Activated CD8-positive, alpha-beta memory T cell treated with anti-CD3 and anti-CD28 coated beads, Interleukin-2, amount 10 ng/mL, durations not matched to agents 7 days and 5 days (primary cell): ENCODE results near the gene PCYT1B. TPM values are rescaled to one million over a fixed set of nuclear protein-coding genes. Genes with fewer than 3 reads are reported as not detected.
"Not testable (repeated sequence)": the region's sequence is repeated elsewhere in the genome, so short reads cannot be mapped to it uniquely, and the experiment has no call there.

Source experiments
- ATAC-seq: fragments of 150-1000 bp; cut with Tn5 transposase; one replicate; pipeline ENCODE4 v1.10.0; 2021; ENCODE audit warnings: moderate library complexity
- CTCF ChIA-PET: fragments of 350-600 bp; sonication (Branson Sonifier 250); formaldehyde crosslinking; loops from one replicate; lab custom pipeline; 2021; ENCODE audit warnings: antibody characterized with exemption; lab: Charles Lee
- DNase-seq: peaks from one replicate; pipeline ENCODE4 v3.0.0-alpha.2; 2020
- H3K27ac Mint-ChIP-seq: one replicate; pipeline ENCODE4 v1.8.0; 2021; ENCODE audit warnings: mild to moderate bottlenecking, mixed read lengths
- H3K27me3 Mint-ChIP-seq: one replicate; pipeline ENCODE4 v1.8.0; 2021; ENCODE audit warnings: mixed read lengths
- H3K36me3 Mint-ChIP-seq: one replicate; pipeline ENCODE4 v1.8.0; 2021; ENCODE audit warnings: mild to moderate bottlenecking, mixed read lengths
- H3K4me1 Mint-ChIP-seq: one replicate; pipeline ENCODE4 v1.8.0; 2021; ENCODE audit warnings: mixed read lengths
- H3K4me3 Mint-ChIP-seq: one replicate; pipeline ENCODE4 v1.8.0; 2021; ENCODE audit warnings: mild to moderate bottlenecking, moderate library complexity, mixed read lengths
- H3K9me3 Mint-ChIP-seq: one replicate; pipeline ENCODE4 v1.8.0; 2022; ENCODE audit warnings: low read depth, mixed read lengths
- total RNA-seq, 2 experiments: library from RNA; stranded (reverse); gene quantifications; one replicate each; pipeline ENCODE4 v1.2.3, GENCODE V29; 2021

The PCYT1B gene
- total RNA-seq, 2 experiments from 2014 or later = 0.23 TPM; not detected in 1

DNA sequence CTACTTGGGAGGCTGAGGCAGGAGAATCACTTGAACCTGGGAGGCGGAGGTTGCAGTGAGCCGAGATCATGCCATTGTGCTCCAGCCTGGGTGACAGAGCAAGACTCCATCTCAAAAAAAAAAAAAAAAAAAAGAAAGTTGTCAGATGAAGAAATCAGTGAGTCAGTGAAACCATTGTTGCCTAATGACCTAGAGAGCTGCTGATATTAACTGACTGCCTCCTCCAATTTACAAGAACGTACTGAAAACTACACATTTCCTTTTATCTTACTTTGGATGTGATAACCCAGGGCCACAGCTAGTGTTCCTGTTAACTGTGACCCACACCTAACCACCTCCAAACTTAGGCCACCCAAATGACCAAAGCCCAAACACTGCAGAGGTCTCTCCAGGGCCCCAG is 41.2 kb downstream of the PCYT1B start:
- H3K4me3 Mint-ChIP-seq, H3K36me3 Mint-ChIP-seq, ATAC-seq, H3K9me3 Mint-ChIP-seq, CTCF ChIA-PET, H3K27ac Mint-ChIP-seq, DNase-seq, H3K4me1 Mint-ChIP-seq: not testable (repeated sequence)
- peaks cover 20% of the 10 kb centered on the region for H3K27me3 Mint-ChIP-seq

DNA sequence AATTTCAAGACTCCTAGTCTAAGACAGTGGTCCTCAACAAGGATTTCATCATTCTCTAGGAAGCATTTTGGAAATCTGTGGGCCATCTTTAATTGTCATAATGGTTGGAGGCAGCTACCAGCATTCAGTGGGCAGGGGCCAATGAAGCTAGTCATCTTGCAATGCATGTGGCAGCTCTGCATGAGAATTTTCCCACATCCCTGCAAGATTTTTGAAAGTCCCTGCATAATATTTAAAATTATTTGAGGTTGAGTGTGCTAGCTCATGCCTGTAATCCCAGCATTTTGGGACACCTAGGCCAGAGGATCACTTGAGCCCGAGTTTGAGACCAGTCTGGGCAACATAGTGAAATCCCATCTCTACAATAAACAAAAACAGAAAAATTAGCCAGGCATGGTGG is 44.0 kb downstream of the PCYT1B start:
- H3K4me1 Mint-ChIP-seq = no peaks in the 10 kb centered on the region
- ATAC-seq (no peak), DNase-seq (no peak)
- no peak overlapping the region for H3K4me3 Mint-ChIP-seq
- H3K27ac Mint-ChIP-seq = no peak overlapping the region
- CTCF ChIA-PET = no interaction called here
- H3K36me3 Mint-ChIP-seq = no peaks in the 10 kb centered on the region
- H3K9me3 Mint-ChIP-seq = no peaks in the 10 kb centered on the region
- H3K27me3 Mint-ChIP-seq = peaks cover 16% of the 10 kb centered on the region

DNA sequence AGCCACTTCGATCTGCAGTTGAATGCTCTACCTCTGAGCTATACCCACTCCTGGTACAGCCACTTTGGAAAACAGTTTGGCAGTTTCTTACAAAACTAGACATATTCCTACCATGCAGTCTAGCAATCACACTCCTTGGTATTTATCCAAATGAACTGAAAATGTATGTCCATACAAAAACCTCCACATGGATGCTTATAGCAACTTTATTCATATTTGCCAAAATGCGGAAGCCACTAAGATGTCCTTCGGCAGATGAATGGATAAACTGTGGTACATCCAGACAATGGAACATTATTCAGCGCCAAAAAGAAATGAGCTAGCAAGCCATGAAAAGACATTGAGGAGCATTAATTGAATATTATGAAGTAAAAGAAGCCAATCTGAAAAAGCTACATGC is 45.3 kb downstream of the PCYT1B start:
- peaks cover 12% of the 10 kb centered on the region for H3K27me3 Mint-ChIP-seq
- H3K4me1 Mint-ChIP-seq = no peaks in the 10 kb centered on the region
- CTCF ChIA-PET = no interaction called here
- ATAC-seq (no peak), DNase-seq (no peak)
- no peaks in the 10 kb centered on the region for H3K9me3 Mint-ChIP-seq
- H3K4me3 Mint-ChIP-seq = no peak overlapping the region
- no peaks in the 10 kb centered on the region for H3K36me3 Mint-ChIP-seq
- no peak overlapping the region for H3K27ac Mint-ChIP-seq

DNA sequence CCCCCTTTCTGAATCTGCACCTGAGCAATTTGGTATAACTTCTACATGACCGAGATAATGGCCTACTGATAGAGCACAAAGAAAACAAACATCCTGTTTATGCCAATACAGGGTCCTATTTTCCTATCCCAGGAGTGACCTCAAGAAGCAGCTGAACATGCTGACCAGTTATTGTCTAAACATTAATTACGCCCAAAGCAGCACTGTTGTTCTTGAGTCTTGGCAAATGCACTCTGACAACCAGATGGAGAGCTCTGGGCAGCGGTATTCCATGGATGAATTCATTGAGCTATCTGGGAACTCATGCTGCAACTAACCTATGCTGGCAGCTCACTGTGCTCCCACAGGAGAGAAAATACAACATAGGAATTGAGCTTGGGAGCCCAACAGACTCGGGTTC is 52.6 kb downstream of the PCYT1B start:
- DNase-seq (no peak), ATAC-seq (no peak)
- no peaks in the 10 kb centered on the region for H3K4me1 Mint-ChIP-seq
- CTCF ChIA-PET = no interaction called here
- no peak overlapping the region for H3K4me3 Mint-ChIP-seq
- no peaks in the 10 kb centered on the region for H3K36me3 Mint-ChIP-seq
- no peak overlapping the region for H3K27ac Mint-ChIP-seq
- H3K27me3 Mint-ChIP-seq = peaks cover 10% of the 10 kb centered on the region
- H3K9me3 Mint-ChIP-seq = no peaks in the 10 kb centered on the region

DNA sequence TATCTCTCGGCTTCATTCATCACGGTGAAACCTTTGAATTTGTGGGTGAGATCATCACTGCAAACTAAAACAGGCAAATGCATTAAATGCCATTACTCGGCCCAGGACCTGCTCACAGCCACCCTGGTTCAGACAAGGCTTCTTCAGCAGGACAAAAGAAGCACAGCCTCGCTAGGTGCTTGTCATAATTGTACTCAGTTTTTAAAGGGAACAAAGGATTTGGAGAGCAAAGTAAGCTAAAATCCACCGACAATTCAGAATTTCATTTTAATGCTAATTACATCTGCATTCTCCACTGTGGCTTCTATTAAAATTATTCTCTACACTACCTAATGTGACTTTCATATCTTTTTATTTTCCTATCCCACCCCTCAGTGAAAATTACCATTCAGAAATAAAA is 57.0 kb downstream of the PCYT1B start:
- ATAC-seq = no peak
- H3K4me3 Mint-ChIP-seq = no peak overlapping the region
- no peaks in the 10 kb centered on the region for H3K36me3 Mint-ChIP-seq
- no peak for DNase-seq
- peaks cover 8% of the 10 kb centered on the region for H3K27me3 Mint-ChIP-seq
- H3K9me3 Mint-ChIP-seq = no peaks in the 10 kb centered on the region
- CTCF ChIA-PET = no interaction called here
- H3K4me1 Mint-ChIP-seq = no peaks in the 10 kb centered on the region
- no peak overlapping the region for H3K27ac Mint-ChIP-seq

DNA sequence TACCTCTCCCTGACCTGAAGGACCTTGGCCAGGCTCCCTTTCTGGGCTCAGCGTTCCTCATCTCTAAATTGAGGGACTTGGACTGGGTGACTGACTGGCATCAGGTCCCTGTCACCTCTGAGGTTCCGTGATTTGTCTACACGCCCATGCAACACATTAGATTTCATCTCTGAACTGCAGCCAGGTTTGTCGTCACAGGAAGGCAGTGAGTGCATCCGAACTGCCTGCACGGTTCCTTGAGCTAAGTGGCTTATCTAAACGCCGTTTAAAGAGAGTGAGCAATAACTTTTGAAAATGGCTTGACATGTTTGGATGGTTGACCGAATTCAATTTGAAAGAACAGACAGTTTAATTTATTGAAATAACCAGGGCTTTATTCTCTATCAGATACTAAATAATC is 70.1 kb downstream of the PCYT1B start:
- CTCF ChIA-PET = no interaction called here
- ATAC-seq (no peak), DNase-seq (no peak)
- H3K4me1 Mint-ChIP-seq = peaks cover 6% of the 10 kb centered on the region
- no peaks in the 10 kb centered on the region for H3K9me3 Mint-ChIP-seq
- H3K27ac Mint-ChIP-seq = no peak overlapping the region
- no peaks in the 10 kb centered on the region for H3K27me3 Mint-ChIP-seq
- H3K36me3 Mint-ChIP-seq = no peaks in the 10 kb centered on the region
- no peak overlapping the region for H3K4me3 Mint-ChIP-seq

DNA sequence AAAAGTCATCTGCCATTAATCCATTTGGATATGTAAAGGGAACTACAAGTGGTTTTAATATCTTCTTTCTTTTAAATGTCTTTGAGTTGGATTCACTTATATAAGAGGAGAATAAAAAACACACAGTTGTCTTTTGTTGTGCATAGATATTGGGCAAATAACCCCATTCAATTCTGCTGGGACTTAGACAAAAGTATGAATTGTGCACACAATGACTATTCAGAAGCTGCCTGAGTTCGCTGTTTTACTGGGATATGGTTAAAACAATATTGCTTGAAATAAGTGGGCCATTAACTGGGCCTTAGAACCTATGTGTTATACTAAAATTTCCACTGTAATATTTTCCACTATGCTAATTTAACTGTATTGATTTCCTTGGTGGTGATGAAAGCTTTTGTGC is 71.7 kb downstream of the PCYT1B start:
- no peak overlapping the region for H3K4me3 Mint-ChIP-seq
- DNase-seq (no peak), ATAC-seq (no peak)
- H3K27me3 Mint-ChIP-seq = no peaks in the 10 kb centered on the region
- no peaks in the 10 kb centered on the region for H3K36me3 Mint-ChIP-seq
- no peaks in the 10 kb centered on the region for H3K9me3 Mint-ChIP-seq
- H3K4me1 Mint-ChIP-seq = peaks cover 6% of the 10 kb centered on the region
- no peak overlapping the region for H3K27ac Mint-ChIP-seq
- CTCF ChIA-PET = no interaction called here

DNA sequence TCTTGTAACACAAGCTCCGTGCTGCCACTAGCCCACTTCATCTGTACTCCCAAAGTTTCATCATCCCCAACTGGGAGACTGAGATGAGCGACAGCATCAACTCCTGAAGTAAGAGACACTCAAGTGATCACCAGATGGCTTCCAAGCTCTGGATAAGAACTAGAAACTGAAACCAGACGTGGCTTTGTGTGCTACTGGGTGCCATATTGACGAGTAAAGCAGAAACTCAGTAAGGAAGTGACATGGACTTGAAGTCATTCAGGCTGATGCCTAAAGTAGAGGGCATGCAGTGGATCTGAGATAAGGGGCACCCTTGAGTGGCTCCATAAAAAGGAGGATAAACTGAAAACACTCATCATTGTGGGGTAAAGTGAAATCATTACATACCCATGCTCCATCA is 72.4 kb downstream of the PCYT1B start:
- no peaks in the 10 kb centered on the region for H3K27me3 Mint-ChIP-seq
- H3K36me3 Mint-ChIP-seq = no peaks in the 10 kb centered on the region
- H3K4me1 Mint-ChIP-seq = peaks cover 6% of the 10 kb centered on the region
- ATAC-seq = no peak
- H3K9me3 Mint-ChIP-seq = no peaks in the 10 kb centered on the region
- no peak overlapping the region for H3K27ac Mint-ChIP-seq
- H3K4me3 Mint-ChIP-seq = no peak overlapping the region
- no peak for DNase-seq
- CTCF ChIA-PET = no interaction called here

DNA sequence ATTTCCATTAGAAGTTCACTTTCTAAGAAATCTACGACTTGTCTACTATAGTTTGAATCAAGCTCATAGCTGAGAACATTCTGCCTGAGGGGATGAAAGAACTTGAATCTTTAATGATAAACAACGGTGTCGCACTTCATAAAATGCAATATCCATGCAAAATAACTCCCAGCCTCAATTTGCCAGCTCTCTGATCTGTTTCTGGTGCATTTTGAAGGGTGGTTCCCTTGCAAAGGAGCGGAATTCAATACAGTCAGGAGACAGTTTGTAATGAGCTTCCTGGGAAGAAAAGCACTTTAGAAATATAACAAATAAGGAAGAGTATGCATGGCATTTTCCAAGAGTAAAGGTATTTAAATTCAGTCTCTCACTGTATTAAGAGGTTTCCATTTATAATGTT is 80.0 kb downstream of the PCYT1B start:
- Mint-ChIP-seq H3K4me3 (no peak overlapping the region), H3K27me3 (peaks cover 5% of the 10 kb centered on the region), H3K4me1 (no peaks in the 10 kb centered on the region), H3K27ac (no peak overlapping the region), H3K9me3 (no peaks in the 10 kb centered on the region), H3K36me3 (no peaks in the 10 kb centered on the region)
- CTCF ChIA-PET = no interaction called here
- ATAC-seq (no peak), DNase-seq (no peak)

DNA sequence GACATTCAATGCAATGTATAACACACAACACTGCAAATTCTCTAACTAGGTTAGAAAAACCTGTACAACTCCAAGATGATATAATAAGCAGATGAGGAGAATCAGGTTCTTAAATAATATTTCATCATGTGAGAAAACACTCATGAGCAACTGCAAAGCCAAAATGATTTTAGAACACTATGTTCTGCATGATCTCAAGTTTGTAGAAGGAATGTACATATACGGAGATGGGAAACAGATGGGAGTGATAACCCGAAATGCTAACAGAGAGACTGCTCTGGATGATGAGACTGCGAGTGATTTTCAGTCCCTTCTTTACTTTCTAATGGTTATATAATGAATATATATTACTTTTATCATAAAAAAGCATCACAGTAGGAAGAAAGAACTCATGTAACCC is 80.9 kb downstream of the PCYT1B start:
- CTCF ChIA-PET = no interaction called here
- Mint-ChIP-seq H3K27me3 (peaks cover 5% of the 10 kb centered on the region), H3K4me3 (no peak overlapping the region), H3K27ac (no peak overlapping the region), H3K9me3 (no peaks in the 10 kb centered on the region), H3K36me3 (no peaks in the 10 kb centered on the region), H3K4me1 (no peaks in the 10 kb centered on the region)
- DNase-seq (no peak), ATAC-seq (no peak)

DNA sequence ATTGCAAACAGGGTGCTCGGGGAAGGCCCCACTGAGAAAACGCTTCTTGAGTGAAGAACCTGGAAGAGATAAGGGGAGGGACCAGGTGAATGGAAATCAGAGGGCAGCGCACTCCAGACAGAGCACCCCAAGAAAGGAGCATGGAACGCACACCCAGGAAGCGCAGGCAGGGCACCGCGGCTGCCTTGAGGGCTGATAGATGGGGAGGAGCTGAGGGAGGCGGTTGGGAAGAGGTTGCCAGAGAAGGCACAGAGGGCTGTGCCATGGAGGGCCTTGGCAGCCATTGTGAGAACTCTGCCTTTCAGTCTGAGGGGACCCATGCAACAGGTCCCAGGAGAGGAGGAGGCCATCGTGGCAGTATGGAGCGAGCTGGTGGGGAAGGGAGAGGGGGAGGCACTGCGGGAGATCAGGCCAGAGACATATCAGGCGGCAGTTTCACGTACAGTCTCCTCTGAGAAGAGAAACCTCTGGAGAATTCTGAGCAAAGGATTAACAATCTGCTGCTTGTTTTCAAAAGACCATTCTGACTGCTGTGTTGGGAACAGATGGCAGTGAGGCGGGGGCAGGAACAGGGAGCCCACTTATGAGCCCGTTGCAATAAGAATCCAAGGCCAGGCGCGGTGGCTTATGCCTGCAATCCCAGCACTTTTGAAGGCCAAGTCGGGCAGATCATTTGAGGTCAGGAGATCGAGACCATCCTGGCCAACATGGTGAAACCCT is 83.7 kb downstream of the PCYT1B start:
- no peaks in the 10 kb centered on the region for H3K27me3 Mint-ChIP-seq
- no peak overlapping the region for H3K27ac Mint-ChIP-seq
- H3K4me1 Mint-ChIP-seq = no peaks in the 10 kb centered on the region
- H3K4me3 Mint-ChIP-seq = no peak overlapping the region
- no peaks in the 10 kb centered on the region for H3K36me3 Mint-ChIP-seq
- no peaks in the 10 kb centered on the region for H3K9me3 Mint-ChIP-seq
- CTCF ChIA-PET = no interaction called here
- no peak for DNase-seq
- no peak for ATAC-seq

DNA sequence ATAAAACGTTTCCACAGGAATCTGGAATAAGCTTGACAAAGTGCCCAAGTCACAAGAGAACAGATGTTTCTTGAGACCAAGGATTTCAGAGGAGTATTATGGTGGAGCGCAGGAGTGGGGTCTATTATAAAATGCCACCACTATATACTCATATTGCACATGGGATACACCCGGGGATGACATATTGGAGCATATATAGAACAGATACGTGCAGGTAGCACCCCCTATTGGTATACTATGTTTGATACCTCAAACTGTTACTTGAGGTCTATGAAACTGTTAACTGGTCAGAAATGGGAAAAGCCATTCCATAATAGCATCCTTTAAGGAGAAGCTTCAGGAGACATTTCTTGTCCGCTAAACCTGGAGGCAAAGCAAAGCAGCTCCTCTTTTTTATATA is 86.0 kb downstream of the PCYT1B start:
- H3K9me3 Mint-ChIP-seq = no peaks in the 10 kb centered on the region
- DNase-seq = no peak

DNA sequence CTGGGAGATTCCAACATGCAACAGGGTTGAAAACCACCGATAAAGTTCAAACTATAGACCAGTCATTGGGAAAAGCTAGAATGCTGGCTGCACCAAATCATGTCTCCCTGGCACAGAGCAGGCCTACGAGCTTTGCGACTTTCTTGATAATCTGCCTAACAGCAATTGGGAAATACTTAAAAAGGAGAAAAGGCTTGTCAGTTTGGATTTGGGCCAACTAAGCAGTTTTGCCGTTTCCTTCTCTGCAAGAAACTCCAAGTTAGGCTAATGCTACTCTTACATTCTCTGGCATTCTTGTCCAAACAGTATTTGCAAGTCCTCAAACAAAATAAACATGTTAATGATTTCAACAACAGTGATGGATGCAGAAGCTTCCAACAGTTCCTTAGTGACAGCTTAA is 94.1 kb downstream of the PCYT1B start:
- H3K27ac Mint-ChIP-seq = no peak overlapping the region
- H3K27me3 Mint-ChIP-seq = no peaks in the 10 kb centered on the region
- no peaks in the 10 kb centered on the region for H3K36me3 Mint-ChIP-seq
- no peaks in the 10 kb centered on the region for H3K4me1 Mint-ChIP-seq
- no peaks in the 10 kb centered on the region for H3K9me3 Mint-ChIP-seq
- ATAC-seq = no peak
- CTCF ChIA-PET = no interaction called here
- H3K4me3 Mint-ChIP-seq = no peak overlapping the region
- no peak for DNase-seq

More for the DNA sequence above, 86.0 kb downstream of the PCYT1B start:
- CTCF ChIA-PET = interaction anchor here (1.1 to 4.2 kb wide), 3 partner anchors 163 to 190 kb away, joined by 3 to 12 read pairs (median 5); no protein-coding TSS in a partner anchor
- ATAC-seq = no peak
- H3K4me3 Mint-ChIP-seq = no peak overlapping the region
- H3K4me1 Mint-ChIP-seq = no peaks in the 10 kb centered on the region
- no peak overlapping the region for H3K27ac Mint-ChIP-seq
- no peaks in the 10 kb centered on the region for H3K27me3 Mint-ChIP-seq
- H3K36me3 Mint-ChIP-seq = no peaks in the 10 kb centered on the region

DNA sequence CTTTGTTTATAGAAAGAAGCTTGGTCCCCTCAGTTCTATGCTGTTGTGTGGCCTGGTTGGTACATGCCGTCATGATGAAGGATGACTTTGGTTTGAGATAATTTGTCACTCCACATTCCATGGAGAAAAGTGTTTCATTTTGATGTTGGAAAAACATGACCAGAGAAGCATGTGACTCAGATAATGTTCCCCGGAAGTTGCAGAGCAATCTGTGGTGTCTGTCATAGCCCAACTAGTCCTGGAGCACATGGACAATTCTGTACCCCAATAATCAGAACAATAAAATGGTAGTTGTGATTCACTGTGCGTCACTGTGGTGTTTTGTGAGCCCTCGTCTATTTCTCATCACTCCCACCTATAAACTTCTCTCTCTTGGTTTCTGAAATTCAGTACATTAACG is 97.0 kb downstream of the PCYT1B start:
- H3K9me3 Mint-ChIP-seq = no peaks in the 10 kb centered on the region
- no peaks in the 10 kb centered on the region for H3K4me1 Mint-ChIP-seq
- CTCF ChIA-PET = no interaction called here
- ATAC-seq (no peak), DNase-seq (no peak)
- no peaks in the 10 kb centered on the region for H3K36me3 Mint-ChIP-seq
- H3K4me3 Mint-ChIP-seq = no peak overlapping the region
- no peak overlapping the region for H3K27ac Mint-ChIP-seq
- no peaks in the 10 kb centered on the region for H3K27me3 Mint-ChIP-seq

DNA sequence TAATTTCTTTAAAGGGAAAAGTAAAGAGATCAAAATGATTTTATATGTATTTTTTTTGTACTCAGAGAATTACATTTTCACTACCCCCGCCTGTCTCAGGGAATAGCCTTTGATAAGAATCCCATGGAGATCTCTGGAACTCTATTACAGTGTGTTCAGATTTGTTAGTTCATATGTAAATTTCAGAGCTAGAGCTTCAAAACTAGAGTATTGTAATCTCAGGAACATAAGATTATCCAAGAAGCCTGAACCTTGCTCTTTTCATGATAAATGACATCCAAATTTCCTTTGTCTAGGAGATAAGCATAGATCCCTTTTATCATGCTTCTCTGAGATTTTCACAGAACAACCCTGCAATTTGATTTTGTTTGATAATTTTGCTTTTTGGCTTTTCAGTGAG is 99.2 kb downstream of the PCYT1B start:
- Mint-ChIP-seq H3K4me3 (no peak overlapping the region), H3K9me3 (no peaks in the 10 kb centered on the region), H3K27ac (no peak overlapping the region), H3K27me3 (no peaks in the 10 kb centered on the region), H3K36me3 (peaks cover 4% of the 10 kb centered on the region), H3K4me1 (no peaks in the 10 kb centered on the region)
- ATAC-seq (no peak), DNase-seq (no peak)
- CTCF ChIA-PET = no interaction called here
